GM12865 (cell line): ENCODE data around the gene CD200R1.

Experiments
- DNase-seq: peaks from one replicate; pipeline ENCODE4 v3.0.0; 2010; ENCODE audit warnings: low read depth
- H3K4me3 ChIP-seq: 2 replicates; pipeline ENCODE4 v1.5.1; 2011; ENCODE audit warnings: mild to moderate bottlenecking, low read depth, low read length, control low read depth
- TF ChIP-seq, protein P1 (sequence below): IDR thresholded peaks from 2 replicates; pipeline ENCODE4 v1.5.1; 2011; ENCODE audit warnings: low read length, control low read depth, low read depth, inconsistent platforms; ENCODE audit not compliant: insufficient read depth; ENCODE audit errors: missing control alignments

CD200R1 gene

DNA sequence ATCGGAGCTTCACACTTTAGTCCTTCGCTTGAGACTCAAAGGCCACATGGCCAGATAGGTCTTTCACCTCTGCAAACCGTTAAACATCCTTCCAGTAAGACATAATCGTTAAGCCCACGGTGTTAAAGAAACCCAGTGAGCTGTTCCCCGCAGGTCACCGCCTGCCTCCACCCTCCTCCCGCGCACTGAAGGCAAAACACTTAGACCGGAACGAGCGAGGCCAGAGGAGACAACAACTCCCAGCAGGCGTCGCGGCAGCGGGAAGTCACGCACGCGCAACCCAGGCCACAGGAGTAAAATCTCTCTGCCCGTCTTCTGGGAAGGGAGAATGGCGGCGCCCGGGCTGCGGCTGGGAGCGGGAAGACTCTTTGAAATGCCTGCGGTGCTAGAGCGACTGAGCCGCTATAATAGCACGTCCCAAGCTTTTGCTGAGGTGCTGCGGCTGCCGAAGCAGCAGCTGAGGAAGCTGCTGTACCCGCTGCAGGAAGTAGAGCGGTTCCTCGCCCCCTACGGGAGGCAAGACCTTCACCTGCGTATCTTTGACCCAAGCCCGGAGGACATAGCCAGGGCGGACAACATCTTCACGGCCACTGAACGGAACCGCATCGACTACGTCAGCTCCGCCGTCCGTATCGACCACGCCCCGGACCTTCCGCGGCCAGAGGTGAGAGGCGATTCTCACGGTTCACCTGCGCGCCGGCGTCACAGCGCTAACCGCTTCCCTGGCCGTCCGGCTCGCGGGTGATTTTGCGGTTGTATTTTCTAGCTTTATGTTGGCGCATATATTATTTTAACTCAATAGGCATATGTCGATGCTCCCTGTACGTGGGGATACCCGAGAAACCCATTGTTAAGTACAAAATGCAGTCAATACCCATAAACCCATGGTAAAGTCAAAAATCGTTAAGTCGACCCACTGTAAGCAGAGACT, 16.0 kb upstream of the CD200R1 start, which contains the start of gene GTPBP8:
GTPBP8 (plus strand) TSS at position 313 of the 931 bp plus-strand sequence; CDS start at position 329, 16 bp downstream.
- peak; percentile 95 for DNase-seq
- TF ChIP-seq, protein P1, sequence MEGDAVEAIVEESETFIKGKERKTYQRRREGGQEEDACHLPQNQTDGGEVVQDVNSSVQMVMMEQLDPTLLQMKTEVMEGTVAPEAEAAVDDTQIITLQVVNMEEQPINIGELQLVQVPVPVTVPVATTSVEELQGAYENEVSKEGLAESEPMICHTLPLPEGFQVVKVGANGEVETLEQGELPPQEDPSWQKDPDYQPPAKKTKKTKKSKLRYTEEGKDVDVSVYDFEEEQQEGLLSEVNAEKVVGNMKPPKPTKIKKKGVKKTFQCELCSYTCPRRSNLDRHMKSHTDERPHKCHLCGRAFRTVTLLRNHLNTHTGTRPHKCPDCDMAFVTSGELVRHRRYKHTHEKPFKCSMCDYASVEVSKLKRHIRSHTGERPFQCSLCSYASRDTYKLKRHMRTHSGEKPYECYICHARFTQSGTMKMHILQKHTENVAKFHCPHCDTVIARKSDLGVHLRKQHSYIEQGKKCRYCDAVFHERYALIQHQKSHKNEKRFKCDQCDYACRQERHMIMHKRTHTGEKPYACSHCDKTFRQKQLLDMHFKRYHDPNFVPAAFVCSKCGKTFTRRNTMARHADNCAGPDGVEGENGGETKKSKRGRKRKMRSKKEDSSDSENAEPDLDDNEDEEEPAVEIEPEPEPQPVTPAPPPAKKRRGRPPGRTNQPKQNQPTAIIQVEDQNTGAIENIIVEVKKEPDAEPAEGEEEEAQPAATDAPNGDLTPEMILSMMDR, result no peak
- H3K4me3 ChIP-seq, result peak within 1 kb of the TSS; percentile 86

DNA sequence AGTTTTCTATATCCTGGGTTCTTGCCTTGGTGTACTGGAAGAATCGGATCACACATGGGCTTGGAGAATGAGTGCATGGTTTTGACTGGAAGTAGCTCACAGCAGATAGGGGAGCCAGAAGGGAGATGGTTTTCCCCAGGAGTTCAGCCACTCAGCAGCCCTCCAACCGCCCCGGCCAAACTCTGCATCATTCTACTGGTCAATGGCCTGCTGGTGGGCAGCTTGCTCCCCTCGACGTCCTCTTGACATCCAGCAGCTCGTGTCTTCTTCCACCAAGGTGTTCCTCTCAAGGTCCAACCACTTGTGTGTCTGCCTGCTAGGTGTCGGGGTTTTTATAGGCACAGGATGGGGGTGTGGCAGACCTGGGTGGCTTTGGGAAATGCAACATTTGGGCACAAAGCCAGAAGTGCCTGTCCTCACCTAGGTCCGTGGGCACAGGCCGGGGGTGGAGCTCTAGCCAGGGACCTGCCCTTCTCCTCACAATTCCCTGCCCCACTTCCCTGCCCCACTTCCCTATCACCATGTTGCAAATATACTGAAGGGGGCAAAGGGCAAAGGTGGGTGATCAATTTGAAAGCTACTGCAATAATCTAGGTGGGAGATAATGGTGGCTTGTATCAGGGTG, 12.9 kb upstream of the CD200R1 start:
- no peak overlapping the region for H3K4me3 ChIP-seq
- TF ChIP-seq, protein P1, result no peak
- DNase-seq, result no peak

DNA sequence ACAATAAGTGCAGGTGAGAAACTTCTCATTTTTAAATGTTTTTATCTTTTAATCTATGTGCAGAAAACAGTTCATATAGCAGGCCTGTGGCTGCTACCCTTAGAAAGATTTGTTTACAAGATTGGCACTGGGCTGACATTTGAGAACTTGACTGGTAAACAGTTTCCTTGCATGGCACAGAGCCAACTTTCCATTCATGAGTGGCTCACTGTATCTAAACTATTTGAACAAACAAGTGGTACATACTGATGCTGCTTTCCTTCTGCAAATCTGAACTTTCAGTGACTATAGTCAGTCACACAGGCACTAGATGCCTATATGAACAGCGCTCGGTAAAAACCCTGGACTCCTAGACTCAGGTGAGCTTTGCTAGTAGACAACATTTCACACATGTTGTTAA, 9.6 kb upstream of the CD200R1 start:
- peak; percentile 40 for DNase-seq
- no peak overlapping the region for H3K4me3 ChIP-seq
- TF ChIP-seq, protein P1, result no peak

DNA sequence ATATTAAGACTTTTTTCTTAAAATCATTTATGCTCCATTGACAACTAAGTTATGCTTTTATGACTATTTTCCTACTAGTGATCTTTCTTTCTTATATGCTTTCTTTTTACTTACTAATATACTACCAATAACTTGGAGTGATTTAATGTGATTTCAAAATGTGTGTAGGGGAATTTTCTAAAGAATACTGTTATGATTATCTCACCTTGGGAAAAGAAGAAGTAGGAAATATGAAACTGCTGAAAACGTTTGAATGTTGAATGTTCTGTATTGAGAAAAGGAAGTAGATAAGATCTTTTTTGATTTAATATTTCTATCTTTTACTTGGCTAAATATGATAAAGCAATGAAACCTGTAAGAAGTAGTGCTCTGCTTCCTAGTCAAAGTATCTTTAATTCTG, 7.8 kb upstream of the CD200R1 start:
- TF ChIP-seq, protein P1, result no peak
- DNase-seq, result no peak
- H3K4me3 ChIP-seq, result no peak overlapping the region

DNA sequence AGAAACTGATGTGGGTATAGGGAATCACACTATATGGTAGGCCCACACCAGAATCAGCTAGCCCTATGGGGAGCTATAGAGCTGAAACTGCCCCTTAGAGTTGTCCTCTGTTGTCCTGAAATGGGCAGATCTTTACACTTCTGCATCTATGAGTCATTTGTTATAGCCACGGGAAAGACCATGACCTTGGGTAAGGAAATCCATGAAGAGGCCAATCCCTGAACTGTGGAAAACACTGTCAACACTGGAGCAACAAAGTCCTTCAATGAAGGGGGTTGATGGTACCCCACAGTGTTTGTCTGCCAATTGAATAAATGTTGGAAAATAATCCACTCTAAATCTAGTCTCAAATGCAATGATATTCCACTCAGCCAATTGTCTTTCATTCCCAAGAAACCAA, 5.2 kb upstream of the CD200R1 start:
- TF ChIP-seq, protein P1, result no peak
- no peak for DNase-seq
- no peak overlapping the region for H3K4me3 ChIP-seq

DNA sequence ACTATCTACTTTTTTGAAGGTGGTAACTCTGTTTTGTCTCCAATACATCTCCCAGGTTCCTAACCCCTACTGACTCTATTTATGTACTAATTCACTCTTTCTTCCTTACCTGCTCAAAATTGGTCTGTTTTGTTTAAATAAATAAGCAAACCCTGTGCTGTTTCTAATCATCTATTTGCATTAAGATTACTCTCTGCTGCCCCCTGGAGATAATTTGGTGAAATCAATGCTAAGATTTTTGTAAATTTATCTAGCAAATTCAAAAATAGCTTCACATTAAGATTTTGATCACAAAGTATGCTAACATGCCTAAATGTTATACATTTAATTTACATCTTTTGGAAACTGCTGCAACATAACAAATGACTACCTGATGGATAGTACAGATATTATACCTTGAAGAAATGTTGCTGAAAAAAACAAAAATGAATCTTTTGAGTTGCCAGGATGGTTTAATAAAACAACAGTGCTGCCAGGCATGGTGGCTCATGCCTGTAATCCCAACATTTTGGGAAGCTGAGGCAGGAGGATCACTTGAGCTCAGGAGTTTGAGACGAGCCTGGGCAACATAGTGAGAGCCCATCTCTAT, 4.4 kb upstream of the CD200R1 start:
- H3K4me3 ChIP-seq, result no peak overlapping the region
- DNase-seq, result peak; percentile 51
- TF ChIP-seq, protein P1, result peak; percentile 38
